ENCODE results near the gene TXLNG. TPM values are rescaled to one million over a fixed set of nuclear protein-coding genes. Genes with fewer than 3 reads are reported as not detected.

The TXLNG gene
- total and polyA plus RNA-seq, 2 of the 13 experiments (the other 11 are each of a cell fraction or from before 2014, with no cell fraction given) = 13.1 to 15.5 TPM

GRCh38 chrX:16826207-16826606 is 39.9 kb downstream of the TXLNG start (continued):
- TF ChIP-seq ATF4 (CRISPR knock-in tag; IDR thresholded peaks at IDR 0.05) (no peak), ELF4 (CRISPR knock-in tag; IDR thresholded peaks at IDR 0.05; ENCODE audit: borderline replicate concordance) (no peak), GLMP (CRISPR knock-in tag; IDR thresholded peaks at IDR 0.05; ENCODE audit: borderline replicate concordance) (no peak), ZNF639 (CRISPR knock-in tag; conservative IDR thresholded peaks at IDR 0.05) (no peak), PAF1 (CRISPR knock-in tag; IDR thresholded peaks at IDR 0.05) (no peak), ZIK1 (CRISPR knock-in tag; IDR thresholded peaks at IDR 0.05; ENCODE audit: borderline replicate concordance, low read depth) (no peak), ZNF879 (CRISPR knock-in tag; IDR thresholded peaks at IDR 0.05) (no peak), AHDC1 (CRISPR knock-in tag; IDR thresholded peaks at IDR 0.05; ENCODE audit: borderline replicate concordance) (peak; percentile 52; the same call in 1 of the 2 replicates), MAFF (IDR thresholded peaks at IDR 0.05; ENCODE audit: low read depth, low read length) (0 out of 2 replicates have a peak, but pooled peaks have one; percentile 46), TEF (CRISPR knock-in tag; IDR thresholded peaks at IDR 0.05) (no peak), ZBTB34 (CRISPR knock-in tag; IDR thresholded peaks at IDR 0.05) (no peak), RARA (CRISPR knock-in tag; IDR thresholded peaks at IDR 0.05) (0 out of 2 replicates have a peak, but pooled peaks have one; percentile 25), ZFY (CRISPR knock-in tag; IDR thresholded peaks at IDR 0.05) (no peak), SP1 (IDR thresholded peaks at IDR 0.05) (no peak), SP1 (CRISPR knock-in tag; IDR thresholded peaks at IDR 0.05) (no peak), NFE2L2 (IDR thresholded peaks at IDR 0.05; ENCODE audit: low read length) (peak; percentile 85), ARNT2 (CRISPR knock-in tag; IDR thresholded peaks at IDR 0.05; ENCODE audit: low read depth) (no peak), ZNF841 (CRISPR knock-in tag; IDR thresholded peaks at IDR 0.05; ENCODE audit: borderline replicate concordance) (no peak), ZBTB3 (CRISPR knock-in tag; IDR thresholded peaks at IDR 0.05; ENCODE audit: borderline replicate concordance, low read depth) (no peak), SRSF4 (IDR thresholded peaks at IDR 0.05; ENCODE audit: low read depth, low read length, poor library complexity, severe bottlenecking) (no peak)
